ENCODE measurements around the gene SPATA17. TPM values are rescaled to one million over a fixed set of nuclear protein-coding genes. Genes with fewer than 3 reads are reported as not detected.
"Not testable (repeated sequence)": the region's sequence is repeated elsewhere in the genome, so short reads cannot be mapped to it uniquely, and the experiment has no call there.

The SPATA17 gene
- total and polyA plus RNA-seq, 4 donors: 0.32 to 0.59 TPM; not detected in 2

- Histone ChIP-seq H3K4me1 (ENCODE audit: control insufficient read depth in 1 of 2, insufficient read depth in 2 of 2, low read length in 2 of 2) (no peaks in the 10 kb centered on the region), H3K4me3 (ENCODE audit: low read length in 2 of 2) (no peak overlapping the region), H3K27me3 (ENCODE audit: control insufficient read depth in 1 of 2, insufficient read depth in 2 of 2, low read length in 1 of 2) (no peaks in the 10 kb centered on the region), H3K36me3 (ENCODE audit: control insufficient read depth in 1 of 2, insufficient read depth in 2 of 2, low read length in 1 of 2) (no peaks in the 10 kb centered on the region), H3K27ac (ENCODE audit: low read depth in 1 of 2, low read length in 2 of 2) (no peak overlapping the region), H3K9me3 (ENCODE audit: control insufficient read depth, low read length) (no peaks in the 10 kb centered on the region)
- ATAC-seq (ENCODE audit: low FRiP score): no peak
- 60 to 61% methylated on average over 5 of the region's 5 CpGs for WGBS, 2 donors
- no peak for DNase-seq
- intact Hi-C loops (cut with DNase I): no loop called here
Observed at GRCh38 chr1:217660353-217661062, 29.4 kb downstream of the SPATA17 start.

- intact Hi-C loops (cut with DNase I): no loop called here
- H3K9me3 ChIP-seq (ENCODE audit: control insufficient read depth, low read length): no peaks in the 10 kb centered on the region
- no peaks in the 10 kb centered on the region for H3K36me3 ChIP-seq (ENCODE audit: control insufficient read depth in 1 of 2, insufficient read depth in 2 of 2, low read length in 1 of 2)
- no peaks in the 10 kb centered on the region for H3K4me1 ChIP-seq (ENCODE audit: control insufficient read depth in 1 of 2, insufficient read depth in 2 of 2, low read length in 2 of 2)
- no peaks in the 10 kb centered on the region for H3K27me3 ChIP-seq (ENCODE audit: control insufficient read depth in 1 of 2, insufficient read depth in 2 of 2, low read length in 1 of 2)
- no peak overlapping the region for H3K4me3 ChIP-seq (ENCODE audit: low read length in 2 of 2)
- no peak for DNase-seq
- no peak for ATAC-seq (ENCODE audit: low FRiP score)
- no peak overlapping the region for H3K27ac ChIP-seq (ENCODE audit: low read depth in 1 of 2, low read length in 2 of 2)
Observed at GRCh38 chr1:217661407-217661806, 30.3 kb downstream of the SPATA17 start.

- Histone ChIP-seq H3K27ac (ENCODE audit: low read depth in 1 of 2, low read length in 2 of 2) (no peak overlapping the region), H3K9me3 (ENCODE audit: control insufficient read depth, low read length) (no peaks in the 10 kb centered on the region), H3K36me3 (ENCODE audit: control insufficient read depth in 1 of 2, insufficient read depth in 2 of 2, low read length in 1 of 2) (no peaks in the 10 kb centered on the region), H3K4me3 (ENCODE audit: low read length in 2 of 2) (no peak overlapping the region), H3K4me1 (ENCODE audit: control insufficient read depth in 1 of 2, insufficient read depth in 2 of 2, low read length in 2 of 2) (no peaks in the 10 kb centered on the region), H3K27me3 (ENCODE audit: control insufficient read depth in 1 of 2, insufficient read depth in 2 of 2, low read length in 1 of 2) (no peaks in the 10 kb centered on the region)
- intact Hi-C loops (cut with DNase I): no loop called here
- 21 to 35% methylated on average over 2 of the region's 2 CpGs for WGBS, 2 donors
- DNase-seq (no peak), ATAC-seq (ENCODE audit: low FRiP score) (no peak)
Observed at GRCh38 chr1:217668351-217668940, 37.3 kb downstream of the SPATA17 start.

- 69 to 74% methylated on average over 2 of the region's 2 CpGs for WGBS, 2 donors
- no peaks in the 10 kb centered on the region for H3K36me3 ChIP-seq (ENCODE audit: control insufficient read depth in 1 of 2, insufficient read depth in 2 of 2, low read length in 1 of 2)
- H3K27ac ChIP-seq (ENCODE audit: low read depth in 1 of 2, low read length in 2 of 2): no peak overlapping the region
- H3K9me3 ChIP-seq (ENCODE audit: control insufficient read depth, low read length): no peaks in the 10 kb centered on the region
- DNase-seq (no peak), ATAC-seq (ENCODE audit: low FRiP score) (no peak)
- H3K4me1 ChIP-seq (ENCODE audit: control insufficient read depth in 1 of 2, insufficient read depth in 2 of 2, low read length in 2 of 2): no peaks in the 10 kb centered on the region
- H3K4me3 ChIP-seq (ENCODE audit: low read length in 2 of 2): no peak overlapping the region
- no peaks in the 10 kb centered on the region for H3K27me3 ChIP-seq (ENCODE audit: control insufficient read depth in 1 of 2, insufficient read depth in 2 of 2, low read length in 1 of 2)
- intact Hi-C loops (cut with DNase I): no loop called here
Observed at GRCh38 chr1:217673387-217673786, 42.2 kb downstream of the SPATA17 start.

- no peak for DNase-seq
- Histone ChIP-seq H3K9me3 (ENCODE audit: control insufficient read depth, low read length) (no peaks in the 10 kb centered on the region), H3K27ac (ENCODE audit: low read depth in 1 of 2, low read length in 2 of 2) (no peak overlapping the region), H3K27me3 (ENCODE audit: control insufficient read depth in 1 of 2, insufficient read depth in 2 of 2, low read length in 1 of 2) (no peaks in the 10 kb centered on the region), H3K4me3 (ENCODE audit: low read length in 2 of 2) (no peak overlapping the region), H3K36me3 (ENCODE audit: control insufficient read depth in 1 of 2, insufficient read depth in 2 of 2, low read length in 1 of 2) (no peaks in the 10 kb centered on the region), H3K4me1 (ENCODE audit: control insufficient read depth in 1 of 2, insufficient read depth in 2 of 2, low read length in 2 of 2) (no peaks in the 10 kb centered on the region)
- intact Hi-C loops (cut with DNase I): no loop called here
- peak; percentile 33 for ATAC-seq (ENCODE audit: low FRiP score)
- WGBS, 2 donors: 49 to 59% methylated on average over 4 of the region's 4 CpGs
Observed at GRCh38 chr1:217674028-217674729, 43.0 kb downstream of the SPATA17 start.

- intact Hi-C loops (cut with DNase I): no loop called here
- 64 to 65% methylated on average over 5 of the region's 5 CpGs for WGBS, 2 donors
- Histone ChIP-seq H3K27ac (ENCODE audit: low read depth in 1 of 2, low read length in 2 of 2) (no peak overlapping the region), H3K4me1 (ENCODE audit: control insufficient read depth in 1 of 2, insufficient read depth in 2 of 2, low read length in 2 of 2) (no peaks in the 10 kb centered on the region), H3K4me3 (ENCODE audit: low read length in 2 of 2) (no peak overlapping the region), H3K27me3 (ENCODE audit: control insufficient read depth in 1 of 2, insufficient read depth in 2 of 2, low read length in 1 of 2) (no peaks in the 10 kb centered on the region), H3K36me3 (ENCODE audit: control insufficient read depth in 1 of 2, insufficient read depth in 2 of 2, low read length in 1 of 2) (no peaks in the 10 kb centered on the region), H3K9me3 (ENCODE audit: control insufficient read depth, low read length) (no peaks in the 10 kb centered on the region)
- DNase-seq (no peak), ATAC-seq (ENCODE audit: low FRiP score) (no peak)
Observed at GRCh38 chr1:217681806-217682205, 50.7 kb downstream of the SPATA17 start.

- no peaks in the 10 kb centered on the region for H3K4me1 ChIP-seq (ENCODE audit: control insufficient read depth in 1 of 2, insufficient read depth in 2 of 2, low read length in 2 of 2)
- no peaks in the 10 kb centered on the region for H3K27me3 ChIP-seq (ENCODE audit: control insufficient read depth in 1 of 2, insufficient read depth in 2 of 2, low read length in 1 of 2)
- H3K36me3 ChIP-seq (ENCODE audit: control insufficient read depth in 1 of 2, insufficient read depth in 2 of 2, low read length in 1 of 2): no peaks in the 10 kb centered on the region
- H3K9me3 ChIP-seq (ENCODE audit: control insufficient read depth, low read length): no peaks in the 10 kb centered on the region
- ATAC-seq (ENCODE audit: low FRiP score): no peak
- no peak overlapping the region for H3K4me3 ChIP-seq (ENCODE audit: low read length in 2 of 2)
- no peak for DNase-seq
- intact Hi-C loops (cut with DNase I): no loop called here
- 74 to 80% methylated on average over 4 of the region's 4 CpGs for WGBS, 2 donors
- H3K27ac ChIP-seq (ENCODE audit: low read depth in 1 of 2, low read length in 2 of 2): no peak overlapping the region
Observed at GRCh38 chr1:217687511-217687910, 56.4 kb downstream of the SPATA17 start.

- DNase-seq; ATAC-seq (ENCODE audit: low FRiP score); H3K9me3 ChIP-seq (ENCODE audit: control insufficient read depth, low read length); intact Hi-C loops (cut with DNase I); H3K36me3 ChIP-seq (ENCODE audit: control insufficient read depth in 1 of 2, insufficient read depth in 2 of 2, low read length in 1 of 2); H3K27ac ChIP-seq (ENCODE audit: low read depth in 1 of 2, low read length in 2 of 2); H3K27me3 ChIP-seq (ENCODE audit: control insufficient read depth in 1 of 2, insufficient read depth in 2 of 2, low read length in 1 of 2); H3K4me3 ChIP-seq (ENCODE audit: low read length in 2 of 2); H3K4me1 ChIP-seq (ENCODE audit: control insufficient read depth in 1 of 2, insufficient read depth in 2 of 2, low read length in 2 of 2): not testable (repeated sequence)
- 94 to 95% methylated on average over 16 to 24 of the region's 25 CpGs for whole genome bisulfite sequencing, 2 donors
Observed at GRCh38 chr1:217696140-217696539, 65.0 kb downstream of the SPATA17 start.

- Histone ChIP-seq H3K4me1 (ENCODE audit: control insufficient read depth in 1 of 2, insufficient read depth in 2 of 2, low read length in 2 of 2) (no peaks in the 10 kb centered on the region), H3K9me3 (ENCODE audit: control insufficient read depth, low read length) (no peaks in the 10 kb centered on the region), H3K27me3 (ENCODE audit: control insufficient read depth in 1 of 2, insufficient read depth in 2 of 2, low read length in 1 of 2) (no peaks in the 10 kb centered on the region), H3K27ac (ENCODE audit: low read depth in 1 of 2, low read length in 2 of 2) (no peak overlapping the region), H3K36me3 (ENCODE audit: control insufficient read depth in 1 of 2, insufficient read depth in 2 of 2, low read length in 1 of 2) (no peaks in the 10 kb centered on the region), H3K4me3 (ENCODE audit: low read length in 2 of 2) (no peak overlapping the region)
- no peak for DNase-seq
- ATAC-seq (ENCODE audit: low FRiP score): no peak
- 91 to 93% methylated on average over 6 of the region's 6 CpGs for WGBS, 2 donors
- intact Hi-C loops (cut with DNase I): no loop called here
Observed at GRCh38 chr1:217703326-217703725, 72.2 kb downstream of the SPATA17 start.
